Stomach (tissue), 4 donors: Measurements from ENCODE around the gene CCDC183.

Experiments
- EP300 ChIP-seq: sonication (generic); formaldehyde crosslinking; IDR thresholded peaks from one replicate; pipeline ENCODE4 v1.6.1; 2017; ENCODE audit warnings: antibody characterized with exemption
- POLR2A ChIP-seq, 4 donors: fragments of 450-650 bp; IDR thresholded peaks; one replicate each; pipeline ENCODE4 v1.6.1; 2016; ENCODE audit warnings: antibody characterized with exemption in 4 of 4, control low read depth in 2 of 4, mild to moderate bottlenecking in 1 of 4, moderate library complexity in 1 of 4
- TF ChIP-seq, protein P1 (sequence below), 7 experiments: fragments of 450-650 bp in 4 of 7; fragments of 200-600 bp in 3 of 7; sonication (generic) in 3 of 7; IDR thresholded peaks; one replicate each; pipeline ENCODE4 v1.5.1; 2016 to 2019; ENCODE audit warnings: antibody characterized with exemption in 7 of 7, control low read depth in 2 of 7, mild to moderate bottlenecking in 1 of 7

GRCh38 chr9:136856079-136856476 is 59.9 kb downstream of the CCDC183 start:
- TF ChIP-seq, protein P1, sequence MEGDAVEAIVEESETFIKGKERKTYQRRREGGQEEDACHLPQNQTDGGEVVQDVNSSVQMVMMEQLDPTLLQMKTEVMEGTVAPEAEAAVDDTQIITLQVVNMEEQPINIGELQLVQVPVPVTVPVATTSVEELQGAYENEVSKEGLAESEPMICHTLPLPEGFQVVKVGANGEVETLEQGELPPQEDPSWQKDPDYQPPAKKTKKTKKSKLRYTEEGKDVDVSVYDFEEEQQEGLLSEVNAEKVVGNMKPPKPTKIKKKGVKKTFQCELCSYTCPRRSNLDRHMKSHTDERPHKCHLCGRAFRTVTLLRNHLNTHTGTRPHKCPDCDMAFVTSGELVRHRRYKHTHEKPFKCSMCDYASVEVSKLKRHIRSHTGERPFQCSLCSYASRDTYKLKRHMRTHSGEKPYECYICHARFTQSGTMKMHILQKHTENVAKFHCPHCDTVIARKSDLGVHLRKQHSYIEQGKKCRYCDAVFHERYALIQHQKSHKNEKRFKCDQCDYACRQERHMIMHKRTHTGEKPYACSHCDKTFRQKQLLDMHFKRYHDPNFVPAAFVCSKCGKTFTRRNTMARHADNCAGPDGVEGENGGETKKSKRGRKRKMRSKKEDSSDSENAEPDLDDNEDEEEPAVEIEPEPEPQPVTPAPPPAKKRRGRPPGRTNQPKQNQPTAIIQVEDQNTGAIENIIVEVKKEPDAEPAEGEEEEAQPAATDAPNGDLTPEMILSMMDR (IDR thresholded peaks at IDR 0.05): no peak
- TF ChIP-seq POLR2A (IDR thresholded peaks at IDR 0.05) (no peak), EP300 (no peak)
